CD14-positive monocyte (primary cell): ENCODE data around the gene KCTD19. TPM values are rescaled to one million over a fixed set of nuclear protein-coding genes. Genes with fewer than 3 reads are reported as not detected.

Source experiments
- DNase-seq, 3 donors: peaks; one replicate each; pipeline ENCODE4 v3.0.0-alpha.2; 2011 to 2022
- H2AFZ ChIP-seq: 2 replicates; pipeline ENCODE4 v1.6.0; 2012; ENCODE audit warnings: mild to moderate bottlenecking, low read depth, low read length, inconsistent platforms; ENCODE audit not compliant: insufficient read depth, poor library complexity, severe bottlenecking
- H3K27ac ChIP-seq, 2 donors: 1 replicate in 1 of 2; 2 replicates in 1 of 2; pipeline ENCODE4 v1.5.1; 2012 to 2013; ENCODE audit warnings: low read length in 2 of 2, control low read depth in 1 of 2, inconsistent platforms in 1 of 2, low read depth in 1 of 2, mild to moderate bottlenecking in 1 of 2
- H3K27me3 ChIP-seq, 2 donors: one replicate each; pipeline versions ENCODE4 v1.6.0 to v1.6.1; 2011 to 2013; ENCODE audit warnings: low read length in 2 of 2; ENCODE audit not compliant: control insufficient read depth in 2 of 2, insufficient read depth in 2 of 2
- H3K36me3 ChIP-seq, 2 donors: replicated peaks in 1 of 2; 1 replicate in 1 of 2; 2 replicates in 1 of 2; pipeline versions ENCODE4 v1.5.1 to v1.6.1; 2012 to 2013; ENCODE audit warnings: low read length in 2 of 2, control low read depth in 1 of 2, inconsistent platforms in 1 of 2, mild to moderate bottlenecking in 1 of 2; ENCODE audit not compliant: insufficient read depth in 2 of 2, control insufficient read depth in 1 of 2
- H3K4me1 ChIP-seq, 2 donors: 1 replicate in 1 of 2; 2 replicates in 1 of 2; pipeline versions ENCODE4 v1.5.1 to v1.6.1; 2012 to 2013; ENCODE audit warnings: low read length in 2 of 2, control low read depth in 1 of 2, inconsistent platforms in 1 of 2, mild to moderate bottlenecking in 1 of 2, moderate library complexity in 1 of 2; ENCODE audit not compliant: insufficient read depth in 2 of 2, control insufficient read depth in 1 of 2
- H3K4me2 ChIP-seq: replicated peaks from 2 replicates; pipeline ENCODE3; 2012; ENCODE audit warnings: low read length, moderate library complexity, mild to moderate bottlenecking; ENCODE audit not compliant: poor library complexity, severe bottlenecking; ENCODE audit errors: extremely low read depth
- H3K4me3 ChIP-seq, 3 experiments: fragments of 200-600 bp in 1 of 3; sonication (generic) in 1 of 3; replicated peaks in 1 of 3; 1 replicate in 2 of 3; 2 replicates in 1 of 3; pipeline ENCODE4 v1.5.1; 2011 to 2013; ENCODE audit warnings: low read length in 3 of 3, mild to moderate bottlenecking in 3 of 3, control low read depth in 2 of 3, low read depth in 2 of 3, inconsistent platforms in 1 of 3, moderate library complexity in 1 of 3
- H3K79me2 ChIP-seq: 2 replicates; pipeline ENCODE4 v1.6.0; 2012; ENCODE audit warnings: mild to moderate bottlenecking, control low read depth, inconsistent platforms, low read length, moderate library complexity; ENCODE audit not compliant: insufficient read depth
- H3K9ac ChIP-seq: 2 replicates; pipeline ENCODE4 v1.6.0; 2017; ENCODE audit warnings: low read length, mild to moderate bottlenecking; ENCODE audit not compliant: insufficient read depth, poor library complexity, severe bottlenecking
- H3K9me3 ChIP-seq, 2 donors: replicated peaks in 1 of 2; 1 replicate in 1 of 2; 2 replicates in 1 of 2; pipeline versions ENCODE4 v1.5.1 to v1.6.1; 2012 to 2013; ENCODE audit warnings: low read length in 2 of 2, control low read depth in 1 of 2; ENCODE audit not compliant: control insufficient read depth in 1 of 2, insufficient read depth in 1 of 2
- H4K20me1 ChIP-seq: 2 replicates; pipeline ENCODE4 v1.6.0; 2012; ENCODE audit warnings: mild to moderate bottlenecking, low read length, control low read depth, moderate library complexity; ENCODE audit not compliant: insufficient read depth
- H3K27ac Mint-ChIP-seq, 7 donors: one replicate each; pipeline ENCODE4 v1.8.0; 2020; ENCODE audit warnings: mild to moderate bottlenecking in 7 of 7, mixed read lengths in 7 of 7, moderate library complexity in 6 of 7, inconsistent platforms in 2 of 7
- H3K27me3 Mint-ChIP-seq, 3 donors: one replicate each; pipeline ENCODE4 v1.8.0; 2021 to 2022; ENCODE audit warnings: low read depth in 3 of 3, mild to moderate bottlenecking in 3 of 3, mixed read lengths in 3 of 3, moderate library complexity in 3 of 3, inconsistent platforms in 1 of 3
- H3K36me3 Mint-ChIP-seq, 2 donors: one replicate each; pipeline ENCODE4 v1.8.0; 2020; ENCODE audit warnings: mixed read lengths in 2 of 2, inconsistent platforms in 1 of 2, mild to moderate bottlenecking in 1 of 2
- H3K4me1 Mint-ChIP-seq: one replicate; pipeline ENCODE4 v1.8.0; 2020; ENCODE audit warnings: mild to moderate bottlenecking, mixed read lengths
- H3K4me3 Mint-ChIP-seq, 2 donors: one replicate each; pipeline ENCODE4 v1.8.0; 2020; ENCODE audit warnings: mild to moderate bottlenecking in 2 of 2, mixed read lengths in 2 of 2, moderate library complexity in 1 of 2
- H3K9me3 Mint-ChIP-seq, 7 donors: one replicate each; pipeline ENCODE4 v1.8.0; 2020 to 2022; ENCODE audit warnings: mixed read lengths in 7 of 7, mild to moderate bottlenecking in 6 of 7, moderate library complexity in 6 of 7, inconsistent platforms in 2 of 7
- whole genome bisulfite sequencing: methylation state at CpG from one replicate; pipeline ENCODE4 v1.1.5; 2013; ENCODE audit warnings: missing lambda C conversion rate; ENCODE audit not compliant: insufficient coverage; 5-methylcytosine and 5-hydroxymethylcytosine counted together
- intact Hi-C, 2 donors: fragments of 100-400 bp; cut with micrococcal nuclease; formaldehyde crosslinking; loops; one replicate each; pipeline versions ENCODE4 v1.15.0 to v1.15.1; 2023
- polyA plus RNA-seq, 3 donors: library from polyadenylated mRNA; depleted of rRNA in 1 of 3; unstranded in 2 of 3; stranded (reverse) in 1 of 3; fragments of 300-500 nt in 2 of 3; fragments of >200 nt in 1 of 3; fragmentation: Illumina TruSeq in 2 of 3; gene quantifications; 1 replicate in 2 of 3; 2 replicates in 1 of 3; pipeline ENCODE4 v1.2.3, GENCODE V29; 2012 to 2021
- TF ChIP-seq, protein P1 (sequence below): fragments of 200-600 bp; IDR thresholded peaks from one replicate; pipeline ENCODE4 v1.8.0; 2022; ENCODE audit warnings: antibody characterized with exemption, mild to moderate bottlenecking

Gene KCTD19
- polyA plus RNA-seq, 3 donors: not detected

DNA sequence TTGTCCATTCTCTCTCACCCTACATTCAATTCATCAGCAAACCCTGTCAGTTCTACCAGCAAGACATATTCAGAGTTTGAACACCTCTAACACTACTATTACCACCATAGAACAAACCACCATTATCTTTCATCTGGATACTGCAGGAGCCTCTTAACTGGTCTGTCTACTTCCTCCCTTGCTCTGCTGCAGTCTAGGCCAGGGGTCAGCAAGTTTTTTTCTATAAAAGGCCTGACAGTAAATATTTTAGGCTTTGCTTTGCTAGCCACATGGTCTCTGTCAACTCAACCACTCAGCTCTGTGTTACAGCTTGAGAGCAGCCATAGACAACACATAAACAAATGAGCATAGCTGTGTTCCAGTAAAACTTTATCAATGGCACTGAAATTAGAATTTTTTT, 13.8 kb downstream of the KCTD19 start:
- Mint-ChIP-seq H3K4me1 (peaks cover 17% of the 10 kb centered on the region), H3K9me3 (no peaks in the 10 kb centered on the region), H3K27ac (no peak overlapping the region), H3K27me3 (peaks cover 0 to 6% (median 3%) of the 10 kb centered on the region in 3 donors), H3K4me3 (no peak overlapping the region), H3K36me3 (no peaks in the 10 kb centered on the region)
- no peaks in the 10 kb centered on the region for H4K20me1 ChIP-seq
- H3K79me2 ChIP-seq: no peaks in the 10 kb centered on the region
- no peak overlapping the region for H3K9ac ChIP-seq
- peaks cover 13 to 15% of the 10 kb centered on the region in 2 donors for H3K4me1 ChIP-seq
- no peak for DNase-seq
- H3K4me2 ChIP-seq: no peak overlapping the region
- intact Hi-C loops: no loop called here
- H3K4me3 ChIP-seq: no peak overlapping the region
- no peaks in the 10 kb centered on the region for H3K9me3 ChIP-seq
- no peaks in the 10 kb centered on the region for H3K36me3 ChIP-seq
- no peaks in the 10 kb centered on the region for H3K27me3 ChIP-seq
- H2AFZ ChIP-seq: no peak overlapping the region
- H3K27ac ChIP-seq: no peak overlapping the region
- TF ChIP-seq, protein P1, sequence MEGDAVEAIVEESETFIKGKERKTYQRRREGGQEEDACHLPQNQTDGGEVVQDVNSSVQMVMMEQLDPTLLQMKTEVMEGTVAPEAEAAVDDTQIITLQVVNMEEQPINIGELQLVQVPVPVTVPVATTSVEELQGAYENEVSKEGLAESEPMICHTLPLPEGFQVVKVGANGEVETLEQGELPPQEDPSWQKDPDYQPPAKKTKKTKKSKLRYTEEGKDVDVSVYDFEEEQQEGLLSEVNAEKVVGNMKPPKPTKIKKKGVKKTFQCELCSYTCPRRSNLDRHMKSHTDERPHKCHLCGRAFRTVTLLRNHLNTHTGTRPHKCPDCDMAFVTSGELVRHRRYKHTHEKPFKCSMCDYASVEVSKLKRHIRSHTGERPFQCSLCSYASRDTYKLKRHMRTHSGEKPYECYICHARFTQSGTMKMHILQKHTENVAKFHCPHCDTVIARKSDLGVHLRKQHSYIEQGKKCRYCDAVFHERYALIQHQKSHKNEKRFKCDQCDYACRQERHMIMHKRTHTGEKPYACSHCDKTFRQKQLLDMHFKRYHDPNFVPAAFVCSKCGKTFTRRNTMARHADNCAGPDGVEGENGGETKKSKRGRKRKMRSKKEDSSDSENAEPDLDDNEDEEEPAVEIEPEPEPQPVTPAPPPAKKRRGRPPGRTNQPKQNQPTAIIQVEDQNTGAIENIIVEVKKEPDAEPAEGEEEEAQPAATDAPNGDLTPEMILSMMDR: no peak

DNA sequence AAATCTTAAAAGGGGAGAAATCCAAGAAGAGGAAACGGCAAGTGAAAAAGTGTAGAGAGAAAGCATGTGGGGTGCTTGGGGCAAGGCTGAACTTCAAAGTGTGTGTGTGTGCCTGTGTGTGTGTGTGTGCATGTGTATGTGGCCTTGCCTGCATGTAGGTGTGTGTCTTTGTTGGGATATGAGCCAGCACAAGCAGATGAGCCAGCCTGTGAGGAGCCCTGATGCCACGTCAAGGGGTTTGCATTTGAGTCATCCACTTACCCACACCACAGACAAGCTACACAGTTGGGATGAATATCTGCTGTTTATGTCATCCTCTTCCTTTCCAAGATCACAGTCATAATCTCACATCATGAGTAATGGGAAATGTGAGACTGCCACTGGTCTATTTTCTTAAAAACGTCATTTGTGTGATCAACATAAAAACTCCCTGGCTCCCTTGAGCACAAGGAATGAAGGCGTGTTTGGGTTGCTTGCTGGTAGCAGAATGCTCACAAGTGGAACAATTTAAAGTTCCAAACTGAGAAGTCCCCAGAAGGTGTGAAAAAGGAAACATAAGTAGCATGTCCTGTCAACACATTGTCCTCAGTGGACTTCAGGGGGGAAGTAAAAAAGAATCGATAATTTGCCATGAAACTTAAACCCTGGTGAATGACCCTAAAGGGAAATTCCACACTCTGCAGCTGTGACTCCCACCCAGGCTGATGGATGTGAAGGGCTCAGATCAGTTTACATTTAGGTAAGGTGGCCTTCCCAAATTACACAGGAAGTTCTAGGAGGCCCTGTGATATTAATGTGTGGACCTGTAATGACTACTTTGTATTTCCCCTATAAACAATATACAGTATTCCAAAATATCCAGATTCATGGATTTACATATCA, 14.7 kb downstream of the KCTD19 start:
- Histone ChIP-seq H3K36me3 (no peaks in the 10 kb centered on the region), H4K20me1 (no peaks in the 10 kb centered on the region), H3K9ac (no peak overlapping the region), H3K4me2 (no peak overlapping the region), H3K79me2 (no peaks in the 10 kb centered on the region), H3K27ac (no peak overlapping the region), H2AFZ (no peak overlapping the region), H3K27me3 (no peaks in the 10 kb centered on the region), H3K4me1 (peaks cover 14 to 15% of the 10 kb centered on the region in 2 donors), H3K9me3 (no peaks in the 10 kb centered on the region), H3K4me3 (no peak overlapping the region)
- intact Hi-C loops: no loop called here
- Mint-ChIP-seq H3K27ac (no peak overlapping the region), H3K9me3 (no peaks in the 10 kb centered on the region), H3K27me3 (peaks cover 0 to 3% (median 3%) of the 10 kb centered on the region in 3 donors), H3K36me3 (no peaks in the 10 kb centered on the region), H3K4me3 (no peak overlapping the region), H3K4me1 (peaks cover 17% of the 10 kb centered on the region)
- TF ChIP-seq, protein P1: no peak
- DNase-seq: peak in 1 of 3 donors; percentile 21
- WGBS: 100% methylated on average over 2 of the region's 5 CpGs
